HG03571 (cell line): ENCODE results near the gene CCDC116.
"Not testable (repeated sequence)": the region's sequence is repeated elsewhere in the genome, so short reads cannot be mapped to it uniquely, and the experiment has no call there.

Source experiments
- ATAC-seq: cut with Tn5 transposase; IDR thresholded peaks from one replicate; pipeline ENCODE4 v1.9.1; 2021; ENCODE audit not compliant: unreplicated experiment

CCDC116 gene

GRCh38 chr22:21632237-21632895 lies at the start of gene CCDC116:
CCDC116 (plus strand) TSS chr22:21632760; CDS start chr22:21633182, 422 bp downstream.
- no peak for ATAC-seq

GRCh38 chr22:21582801-21583740 lies 49.5 kb upstream of the CCDC116 start:
- no peak for ATAC-seq

- no peak for ATAC-seq
These were observed 47.2 kb upstream of the CCDC116 start for GRCh38 chr22:21585389-21585788.

GRCh38 chr22:21587803-21588611 lies 44.6 kb upstream of the CCDC116 start:
- ATAC-seq, result peak; percentile 82

GRCh38 chr22:21589396-21589795 lies 43.2 kb upstream of the CCDC116 start:
- ATAC-seq, result no peak

- no peak for ATAC-seq
These were observed 41.5 kb upstream of the CCDC116 start for GRCh38 chr22:21590809-21591641.

- ATAC-seq, result no peak
These were observed 40.9 kb upstream of the CCDC116 start for GRCh38 chr22:21591695-21592094.

- no peak for ATAC-seq
These were observed 40.1 kb upstream of the CCDC116 start for GRCh38 chr22:21592422-21592821.

- no peak for ATAC-seq
These were observed 38.9 kb upstream of the CCDC116 start for GRCh38 chr22:21593406-21594232.

GRCh38 chr22:21594865-21595452 lies 37.6 kb upstream of the CCDC116 start:
- ATAC-seq, result no peak

GRCh38 chr22:21596356-21597135 lies 36.0 kb upstream of the CCDC116 start:
- ATAC-seq, result not testable (repeated sequence)

GRCh38 chr22:21598302-21598701 lies 34.3 kb upstream of the CCDC116 start:
- no peak for ATAC-seq

GRCh38 chr22:21599053-21599893 lies 33.3 kb upstream of the CCDC116 start:
- ATAC-seq, result no peak

- no peak for ATAC-seq
These were observed 30.0 kb upstream of the CCDC116 start for GRCh38 chr22:21602579-21602978.

GRCh38 chr22:21603973-21604372 lies 28.6 kb upstream of the CCDC116 start:
- no peak for ATAC-seq

- no peak for ATAC-seq
These were observed 26.5 kb upstream of the CCDC116 start for GRCh38 chr22:21605887-21606564.

- ATAC-seq, result no peak
These were observed 25.8 kb upstream of the CCDC116 start for GRCh38 chr22:21606775-21607174.
